HG02938 (cell line): Measurements from ENCODE around the gene RAD23A.
"Not testable (repeated sequence)": the region's sequence is repeated elsewhere in the genome, so short reads cannot be mapped to it uniquely, and the experiment has no call there.

Experiments used
- ATAC-seq: cut with Tn5 transposase; IDR thresholded peaks from one replicate; pipeline ENCODE4 v1.9.1; 2021; ENCODE audit warnings: mild to moderate bottlenecking, moderate library complexity; ENCODE audit not compliant: unreplicated experiment

RAD23A gene

GRCh38 chr19:12945479-12946091, at the start of gene RAD23A:
RAD23A (plus strand) TSS chr19:12945862; CDS start chr19:12945949, 87 bp downstream.
- peak; percentile 59 for ATAC-seq

GRCh38 chr19:12896460-12896859, 49.2 kb upstream of the RAD23A start:
- ATAC-seq: no peak

DNA sequence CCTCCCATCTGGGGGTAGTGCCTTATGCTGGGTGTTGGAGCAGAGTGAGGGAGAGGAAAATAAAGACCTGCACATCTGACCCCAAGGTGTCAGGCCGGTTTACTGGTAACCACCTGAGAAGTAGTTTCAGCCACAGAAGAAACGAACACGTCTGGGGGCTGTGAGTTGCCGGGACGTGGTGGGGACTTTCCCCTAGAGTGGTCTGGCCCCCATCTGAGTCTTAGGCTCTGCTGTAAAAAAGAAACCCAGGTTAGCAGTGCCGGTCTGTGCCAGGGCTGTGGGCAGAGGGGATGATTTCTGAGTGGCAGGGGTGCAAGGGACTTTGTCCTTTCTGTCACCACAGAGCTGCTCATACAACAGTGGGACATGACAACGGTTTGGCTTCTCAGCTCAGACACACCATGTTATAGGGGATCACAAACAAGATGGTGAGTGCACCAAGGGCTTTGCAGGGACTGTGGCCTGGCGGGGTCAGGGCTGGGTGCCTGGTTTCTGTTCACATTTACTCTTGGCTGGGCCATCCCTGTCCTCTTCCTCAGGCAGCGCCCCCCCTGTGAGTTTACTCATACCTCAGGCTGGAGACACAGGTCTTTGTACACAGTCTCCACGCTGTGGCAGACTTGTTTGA, 45.7 kb upstream of the RAD23A start:
- no peak for ATAC-seq

DNA sequence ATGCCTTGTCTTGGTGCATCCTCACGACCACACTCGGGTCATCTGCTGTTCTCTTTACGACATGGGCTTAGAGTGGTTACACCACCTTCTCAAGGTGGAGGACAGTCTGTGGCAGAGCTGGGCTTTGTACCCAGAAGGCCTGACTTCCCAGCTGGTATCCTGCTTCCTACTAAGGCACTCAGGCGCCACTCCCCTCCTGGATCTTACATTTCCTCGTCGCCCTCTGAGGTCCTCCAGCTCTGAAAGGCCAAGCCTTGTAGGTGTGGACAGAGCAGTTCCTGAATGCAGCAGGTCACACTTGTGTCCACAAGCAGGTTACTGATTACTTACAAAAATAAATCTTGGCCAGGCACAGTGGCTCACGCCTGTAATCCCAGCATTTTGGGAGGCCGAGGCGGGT, 38.5 kb upstream of the RAD23A start:
- ATAC-seq: no peak

- ATAC-seq: no peak
Measured at GRCh38 chr19:12912571-12912970, 33.1 kb upstream of the RAD23A start.

GRCh38 chr19:12913011-12913561, 32.6 kb upstream of the RAD23A start:
- no peak for ATAC-seq

DNA sequence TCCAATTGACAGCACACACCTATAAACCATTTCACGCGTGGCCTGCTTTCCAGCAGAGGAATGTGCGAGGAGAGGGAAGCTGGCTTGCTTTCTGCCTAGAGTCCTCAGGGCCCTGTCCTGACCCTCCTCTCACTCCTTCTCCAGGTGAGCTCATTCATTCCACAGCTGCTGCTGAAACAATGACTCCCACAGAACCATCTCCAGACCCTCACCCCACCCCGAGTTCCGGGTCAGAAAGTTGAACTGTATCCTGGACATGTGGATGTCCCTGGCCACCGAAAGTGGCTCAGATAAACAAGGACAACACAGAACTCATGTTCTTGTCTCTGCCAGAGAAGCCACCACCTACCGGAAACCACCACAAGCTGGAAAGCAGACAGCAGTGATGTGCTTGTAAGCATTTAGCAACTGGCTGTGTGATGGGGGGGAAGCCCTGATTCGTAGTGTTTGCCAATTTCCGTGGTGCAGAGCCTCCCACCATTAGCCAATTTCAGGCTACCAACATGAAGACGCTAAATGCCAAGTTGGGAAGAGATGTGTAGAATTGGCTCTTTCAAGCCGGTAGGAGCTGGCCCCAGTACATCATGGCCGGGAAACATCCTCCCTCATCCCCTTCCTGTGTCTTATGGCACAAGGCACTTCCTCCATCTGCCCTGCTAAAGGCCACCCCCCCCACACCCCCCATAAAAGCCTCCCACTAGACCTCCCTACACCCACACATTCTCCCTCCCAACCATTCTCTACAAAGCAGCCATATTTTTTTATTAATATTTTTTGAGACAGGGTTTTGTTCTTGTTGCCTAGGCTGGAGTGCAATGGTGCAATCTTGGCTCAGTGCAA, 31.6 kb upstream of the RAD23A start:
- no peak for ATAC-seq

DNA sequence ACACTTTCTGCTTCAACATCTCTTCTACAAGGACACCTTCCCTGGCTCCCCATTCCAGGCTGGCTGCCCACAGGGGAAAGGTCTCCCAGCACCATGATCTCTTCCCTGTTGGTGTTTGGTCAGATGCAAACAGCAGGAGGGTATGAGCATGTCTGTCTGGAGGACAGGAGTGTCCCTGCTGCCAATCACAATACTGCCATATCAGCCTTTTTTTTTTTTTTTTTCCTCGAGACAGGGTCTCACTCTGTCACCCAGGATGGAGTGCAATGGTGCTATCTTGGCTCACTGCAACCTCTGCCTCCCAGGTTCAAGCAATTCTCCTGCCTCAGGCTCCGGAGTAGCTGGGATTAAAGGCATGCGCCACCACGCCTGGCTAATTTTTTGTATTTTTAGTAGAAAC, 29.8 kb upstream of the RAD23A start:
- not testable (repeated sequence) for ATAC-seq

DNA sequence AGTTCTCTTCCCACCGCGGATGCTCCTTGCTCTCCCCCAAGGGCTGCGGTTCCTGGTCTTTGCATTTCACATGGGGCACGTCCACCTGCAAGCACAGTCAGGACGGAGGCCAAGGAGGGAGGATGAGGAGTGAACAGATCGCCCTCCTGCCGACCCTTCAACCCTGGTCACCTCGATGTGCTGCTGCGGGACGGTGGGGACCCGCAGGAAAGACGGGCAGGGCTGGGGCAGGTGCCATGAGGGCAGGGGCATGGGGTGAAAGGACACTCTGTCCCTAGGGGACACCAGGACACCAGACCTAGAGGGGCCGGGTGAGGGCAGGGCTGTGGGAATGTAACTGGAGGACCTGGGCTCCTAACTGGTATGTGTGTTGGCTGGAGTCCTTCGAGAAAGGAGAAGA, 27.4 kb upstream of the RAD23A start:
- ATAC-seq: no peak

DNA sequence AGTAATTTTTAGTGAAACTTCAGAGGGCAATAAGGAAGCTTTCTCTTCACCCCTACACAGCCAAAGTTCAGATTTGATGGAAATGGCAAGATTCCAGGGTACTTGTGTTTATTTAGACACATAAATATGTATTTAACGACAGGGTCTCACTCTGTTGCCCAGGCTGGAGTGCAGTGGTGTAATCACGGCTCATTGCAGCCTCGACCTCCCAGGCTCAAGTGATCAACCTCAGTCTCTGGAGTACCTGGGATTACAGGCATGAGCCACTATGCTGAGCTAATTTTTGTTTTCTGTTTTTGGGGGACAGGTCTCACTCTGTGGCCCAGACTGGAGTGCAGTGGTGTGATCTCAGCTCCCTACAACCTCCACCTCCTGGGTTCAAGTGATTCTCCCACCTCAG, 24.6 kb upstream of the RAD23A start:
- no peak for ATAC-seq

- ATAC-seq: no peak
Measured at GRCh38 chr19:12922959-12923358, 22.7 kb upstream of the RAD23A start.

DNA sequence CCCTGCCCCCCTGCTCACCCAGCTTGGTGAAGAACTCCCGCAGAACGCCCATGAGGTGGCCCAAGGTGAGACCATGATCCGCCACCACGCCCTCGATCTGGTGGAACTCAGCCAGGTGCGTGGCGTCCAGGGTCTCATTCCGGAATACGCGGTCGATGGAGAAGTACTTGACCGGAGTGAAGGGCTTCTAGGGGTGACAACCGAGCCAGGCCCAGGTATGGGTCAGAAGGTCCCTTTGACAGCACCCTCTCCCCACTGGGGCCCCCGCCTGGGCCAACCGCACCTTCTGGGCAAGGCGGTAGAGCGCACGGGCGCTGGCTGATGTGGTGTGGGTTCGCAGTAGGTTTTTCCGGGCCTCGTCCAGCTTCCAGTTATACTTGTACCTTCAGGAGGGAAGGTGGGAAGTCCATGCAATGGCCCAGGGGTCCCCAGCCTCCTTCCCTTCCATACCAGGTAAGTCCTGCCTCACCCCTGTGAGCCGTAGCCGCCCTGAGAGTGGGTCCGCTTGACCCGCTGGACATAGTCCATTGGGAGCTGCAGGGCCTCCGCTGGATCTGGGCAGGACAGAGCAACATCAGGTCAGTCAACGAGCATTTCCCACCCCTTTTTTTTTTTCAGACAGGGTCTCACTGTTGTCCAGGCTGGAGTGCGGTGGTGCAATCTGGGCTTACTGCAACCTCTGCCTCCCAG, 20.9 kb upstream of the RAD23A start:
- no peak for ATAC-seq

DNA sequence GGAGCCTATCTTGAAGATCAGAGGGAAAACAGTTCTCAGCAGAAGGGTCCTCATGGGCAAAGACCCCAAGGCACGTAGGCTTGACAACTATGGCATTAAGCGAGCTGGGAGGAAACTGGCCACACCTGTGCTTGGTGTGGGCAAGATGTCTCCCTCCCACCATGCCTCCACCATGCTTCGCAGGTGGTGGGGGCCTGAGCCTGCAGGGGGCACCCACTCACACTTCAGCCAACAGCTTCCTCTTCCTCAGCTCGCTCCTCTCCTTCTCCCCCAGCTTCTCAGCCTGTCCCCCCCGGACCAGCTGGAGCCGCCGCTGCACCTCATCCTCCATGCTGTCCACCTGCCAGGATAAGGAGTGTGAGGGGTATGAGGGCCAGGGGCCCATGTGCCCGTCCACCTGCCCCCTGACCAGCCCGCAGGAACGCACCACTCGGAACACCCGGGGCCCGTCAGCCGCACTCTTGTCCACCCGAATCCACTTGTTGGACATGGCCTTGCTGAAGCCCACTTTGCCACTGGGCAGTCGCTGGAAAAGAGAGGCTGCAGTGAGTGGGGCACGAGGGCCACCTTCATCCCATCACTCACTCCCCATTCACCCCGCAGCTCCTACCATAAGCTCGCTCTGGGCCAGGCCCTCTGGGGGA, 15.5 kb upstream of the RAD23A start:
- no peak for ATAC-seq

DNA sequence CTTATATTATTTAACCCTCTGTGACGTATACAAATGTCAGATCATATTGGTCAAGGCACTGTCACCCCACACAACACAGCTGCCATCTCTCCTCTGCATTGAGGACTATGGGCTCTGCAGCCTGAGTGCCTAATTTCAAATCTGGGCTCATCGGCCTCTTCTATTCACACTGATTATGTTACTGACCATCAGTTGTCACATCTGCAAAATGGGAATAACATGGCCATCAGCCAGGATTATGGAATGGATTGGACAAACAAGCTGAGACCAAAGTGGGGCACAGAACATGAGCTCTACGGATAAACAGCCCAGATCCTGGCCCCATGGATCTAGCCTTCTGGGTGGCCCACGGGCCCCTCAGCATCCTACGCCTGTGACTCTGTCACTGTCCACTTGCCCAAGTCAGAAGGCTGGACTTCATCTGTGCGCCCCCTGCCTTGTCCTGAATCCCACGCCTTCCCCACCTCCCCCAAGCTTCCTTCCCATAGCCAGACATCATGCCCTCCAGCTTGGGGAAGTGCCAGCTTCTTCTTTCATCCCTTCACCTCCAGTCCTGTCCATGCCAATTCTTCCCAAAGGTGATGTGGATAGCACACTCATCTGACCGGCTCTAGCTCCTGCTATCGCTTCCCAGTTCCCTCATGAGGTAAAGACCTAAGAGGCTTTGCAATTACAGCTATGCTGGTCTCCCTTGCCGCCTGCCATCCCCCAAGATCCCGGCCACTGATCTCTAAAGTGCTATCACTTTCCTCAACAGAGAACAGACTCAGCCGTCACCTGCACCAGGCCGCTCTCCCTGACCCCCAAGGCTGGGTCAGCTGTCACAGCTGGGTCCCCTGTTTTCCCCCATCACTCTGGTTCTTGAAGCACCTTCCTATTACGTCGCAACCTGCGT, 13.0 kb upstream of the RAD23A start:
- ATAC-seq: no peak

DNA sequence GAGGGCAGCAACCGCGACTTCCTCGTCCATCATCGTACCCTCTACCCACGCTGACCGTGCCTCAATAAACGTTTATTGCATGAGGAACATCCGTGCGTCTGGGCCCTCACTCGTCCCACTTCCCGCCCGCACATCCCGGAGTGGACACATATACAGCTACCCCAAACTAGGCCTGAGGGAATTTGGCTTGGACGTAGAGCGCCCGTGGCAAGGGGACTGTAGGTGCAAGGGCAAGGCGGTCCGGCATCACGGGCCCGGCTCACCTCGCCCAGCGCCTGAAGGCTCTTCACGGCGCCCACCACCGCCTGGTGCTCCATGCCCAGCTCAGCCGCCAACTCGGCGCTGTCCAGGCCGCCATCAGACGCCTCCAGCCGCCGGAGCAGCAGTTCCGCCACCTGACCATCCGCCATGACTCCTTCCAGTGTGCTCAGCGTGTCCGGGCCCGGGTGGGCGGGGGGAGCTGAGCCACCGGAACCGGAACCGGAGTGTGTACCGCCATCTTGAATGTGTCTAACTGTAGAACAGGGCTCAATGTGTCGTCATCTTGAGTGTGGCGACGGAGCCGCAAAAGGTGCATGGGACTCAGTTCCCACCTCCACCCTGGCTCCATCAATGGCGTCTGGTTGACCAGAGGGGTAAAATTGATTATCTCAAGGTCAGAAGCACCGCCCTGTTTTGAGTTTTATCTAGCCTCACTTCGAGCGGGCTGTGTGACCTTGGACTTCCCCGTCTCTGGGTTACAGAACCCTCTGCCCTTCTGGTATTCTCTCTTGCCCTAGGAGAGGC, 12.2 kb upstream of the RAD23A start, which contains the start of gene FARSA:
Gene FARSA (minus strand): TSS at position 425 of the 786 bp plus-strand sequence. CDS start 15 bp downstream, at position 410.
- ATAC-seq: peak; percentile 38

GRCh38 chr19:12935071-12935470, 10.6 kb upstream of the RAD23A start:
- no peak for ATAC-seq

DNA sequence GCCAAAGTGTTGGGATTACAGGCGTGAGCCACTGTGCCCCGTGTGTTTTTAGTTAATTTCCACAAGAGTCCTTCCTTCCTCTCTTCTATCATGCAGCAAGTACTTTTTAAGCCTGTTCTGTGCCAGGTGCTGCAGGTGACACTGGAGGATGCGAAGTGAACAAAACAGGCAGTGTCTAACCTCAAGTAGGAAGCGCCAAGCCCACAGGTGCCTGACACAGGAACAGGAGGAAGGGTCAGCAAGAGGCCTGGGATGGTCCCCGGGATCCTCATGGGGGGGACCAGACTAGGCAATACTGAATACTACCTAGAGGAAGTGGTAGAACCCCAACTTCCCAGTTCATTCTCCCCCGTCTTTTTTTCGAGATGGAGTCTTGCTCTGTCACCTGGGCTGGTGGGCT, 9.1 kb upstream of the RAD23A start:
- ATAC-seq: no peak

DNA sequence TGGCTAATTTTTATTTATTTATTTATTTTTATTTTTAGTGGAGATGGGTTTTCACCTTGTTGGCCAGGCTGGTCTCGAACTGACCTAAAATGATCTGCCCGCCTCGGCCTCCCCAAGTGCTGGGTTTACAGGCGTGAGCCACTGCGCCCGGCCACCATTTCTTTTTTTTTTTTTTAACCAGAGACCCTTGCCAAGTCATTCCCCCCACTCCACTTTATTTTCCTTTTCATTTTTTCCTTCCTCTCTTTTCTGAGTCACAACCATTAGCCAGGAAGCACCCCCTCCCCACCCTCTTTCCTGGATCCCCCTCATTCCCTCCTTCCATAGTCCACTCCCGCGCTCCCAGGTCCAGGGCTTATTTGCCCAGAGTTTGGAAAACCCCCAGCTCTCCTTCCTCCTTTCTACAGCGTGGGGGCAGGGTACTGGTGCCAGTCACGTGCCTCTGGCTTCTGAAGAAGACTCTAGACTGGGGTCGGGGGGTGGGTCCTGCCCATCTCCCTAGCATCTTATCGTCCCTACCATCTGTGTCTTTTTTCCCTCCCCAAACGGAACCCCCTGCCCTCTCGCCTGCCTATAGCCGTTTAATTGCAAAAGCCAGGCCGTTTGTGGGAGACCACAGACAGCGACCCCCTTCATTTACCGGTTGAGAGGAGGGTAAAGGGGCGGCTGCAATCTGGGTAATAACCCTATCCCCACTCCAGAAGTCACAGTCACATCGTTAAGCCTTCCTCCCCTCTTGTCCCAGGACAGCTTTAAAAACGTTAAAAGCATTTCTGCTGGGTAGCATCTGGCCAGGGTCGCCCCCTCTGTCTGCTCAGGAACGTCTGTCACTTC, 8.4 kb upstream of the RAD23A start:
- ATAC-seq: no peak
